Measurements from ENCODE around the gene SYNE1.

The SYNE1 gene

GRCh38 chr6:152309648-152310047 lies 327.5 kb downstream of the SYNE1 start:
- no peaks in the 10 kb centered on the region for H3K4me1 ChIP-seq (ENCODE audit: control insufficient read depth, insufficient read depth, low read length)
- peaks cover 3% of the 10 kb centered on the region for H3K36me3 ChIP-seq (ENCODE audit: control insufficient read depth, insufficient read depth, low read length)
- H3K27ac ChIP-seq (ENCODE audit: low read depth, low read length), result no peak overlapping the region
- H3K9ac ChIP-seq (ENCODE audit: low read length), result no peak overlapping the region
- H3K27me3 ChIP-seq (ENCODE audit: control insufficient read depth, insufficient read depth, low read length), result no peaks in the 10 kb centered on the region
- H3K4me3 ChIP-seq (ENCODE audit: low read length), result no peak overlapping the region

GRCh38 chr6:152309006-152309405 lies 328.2 kb downstream of the SYNE1 start:
- Histone ChIP-seq H3K27me3 (ENCODE audit: control insufficient read depth, insufficient read depth, low read length) (no peaks in the 10 kb centered on the region), H3K27ac (ENCODE audit: low read depth, low read length) (no peak overlapping the region), H3K36me3 (ENCODE audit: control insufficient read depth, insufficient read depth, low read length) (peaks cover 3% of the 10 kb centered on the region), H3K9ac (ENCODE audit: low read length) (no peak overlapping the region), H3K4me3 (ENCODE audit: low read length) (no peak overlapping the region), H3K4me1 (ENCODE audit: control insufficient read depth, insufficient read depth, low read length) (no peaks in the 10 kb centered on the region)

- Histone ChIP-seq H3K27me3 (ENCODE audit: control insufficient read depth, insufficient read depth, low read length) (no peaks in the 10 kb centered on the region), H3K9ac (ENCODE audit: low read length) (no peak overlapping the region), H3K36me3 (ENCODE audit: control insufficient read depth, insufficient read depth, low read length) (peaks cover 3% of the 10 kb centered on the region), H3K4me3 (ENCODE audit: low read length) (no peak overlapping the region), H3K27ac (ENCODE audit: low read depth, low read length) (no peak overlapping the region), H3K4me1 (ENCODE audit: control insufficient read depth, insufficient read depth, low read length) (no peaks in the 10 kb centered on the region)
Observed at GRCh38 chr6:152308306-152308705, 328.9 kb downstream of the SYNE1 start.

- no peak overlapping the region for H3K4me3 ChIP-seq (ENCODE audit: low read length)
- no peaks in the 10 kb centered on the region for H3K4me1 ChIP-seq (ENCODE audit: control insufficient read depth, insufficient read depth, low read length)
- peaks cover 3% of the 10 kb centered on the region for H3K36me3 ChIP-seq (ENCODE audit: control insufficient read depth, insufficient read depth, low read length)
- H3K9ac ChIP-seq (ENCODE audit: low read length), result no peak overlapping the region
- no peak overlapping the region for H3K27ac ChIP-seq (ENCODE audit: low read depth, low read length)
- no peaks in the 10 kb centered on the region for H3K27me3 ChIP-seq (ENCODE audit: control insufficient read depth, insufficient read depth, low read length)
Observed at GRCh38 chr6:152305672-152306071, 331.5 kb downstream of the SYNE1 start.

GRCh38 chr6:152301765-152302568 lies 335.2 kb downstream of the SYNE1 start:
- H3K4me1 ChIP-seq (ENCODE audit: control insufficient read depth, insufficient read depth, low read length), result no peaks in the 10 kb centered on the region
- peak overlapping the region; percentile 67 for H3K27ac ChIP-seq (ENCODE audit: low read depth, low read length)
- no peaks in the 10 kb centered on the region for H3K36me3 ChIP-seq (ENCODE audit: control insufficient read depth, insufficient read depth, low read length)
- H3K4me3 ChIP-seq (ENCODE audit: low read length), result peak overlapping the region; percentile 66
- no peaks in the 10 kb centered on the region for H3K27me3 ChIP-seq (ENCODE audit: control insufficient read depth, insufficient read depth, low read length)
- peak overlapping the region; percentile 16 for H3K9ac ChIP-seq (ENCODE audit: low read length)

- no peaks in the 10 kb centered on the region for H3K27me3 ChIP-seq (ENCODE audit: control insufficient read depth, insufficient read depth, low read length)
- peak overlapping the region; percentile 66 for H3K4me3 ChIP-seq (ENCODE audit: low read length)
- no peaks in the 10 kb centered on the region for H3K4me1 ChIP-seq (ENCODE audit: control insufficient read depth, insufficient read depth, low read length)
- peak overlapping the region; percentile 16 for H3K9ac ChIP-seq (ENCODE audit: low read length)
- H3K27ac ChIP-seq (ENCODE audit: low read depth, low read length), result peak overlapping the region; percentile 67
- H3K36me3 ChIP-seq (ENCODE audit: control insufficient read depth, insufficient read depth, low read length), result no peaks in the 10 kb centered on the region
Observed at GRCh38 chr6:152301021-152301764, 336.0 kb downstream of the SYNE1 start.

GRCh38 chr6:152300517-152300916 lies 336.6 kb downstream of the SYNE1 start:
- H3K36me3 ChIP-seq (ENCODE audit: control insufficient read depth, insufficient read depth, low read length), result no peaks in the 10 kb centered on the region
- no peaks in the 10 kb centered on the region for H3K27me3 ChIP-seq (ENCODE audit: control insufficient read depth, insufficient read depth, low read length)
- peak overlapping the region; percentile 13 for H3K4me3 ChIP-seq (ENCODE audit: low read length)
- no peaks in the 10 kb centered on the region for H3K4me1 ChIP-seq (ENCODE audit: control insufficient read depth, insufficient read depth, low read length)
- H3K9ac ChIP-seq (ENCODE audit: low read length), result no peak overlapping the region
- no peak overlapping the region for H3K27ac ChIP-seq (ENCODE audit: low read depth, low read length)

- no peaks in the 10 kb centered on the region for H3K4me1 ChIP-seq (ENCODE audit: control insufficient read depth, insufficient read depth, low read length)
- H3K4me3 ChIP-seq (ENCODE audit: low read length), result no peak overlapping the region
- no peaks in the 10 kb centered on the region for H3K27me3 ChIP-seq (ENCODE audit: control insufficient read depth, insufficient read depth, low read length)
- no peaks in the 10 kb centered on the region for H3K36me3 ChIP-seq (ENCODE audit: control insufficient read depth, insufficient read depth, low read length)
- no peak overlapping the region for H3K27ac ChIP-seq (ENCODE audit: low read depth, low read length)
- H3K9ac ChIP-seq (ENCODE audit: low read length), result no peak overlapping the region
Observed at GRCh38 chr6:152298848-152299735, 338.1 kb downstream of the SYNE1 start.

- Histone ChIP-seq H3K27ac (ENCODE audit: low read depth, low read length) (no peak overlapping the region), H3K36me3 (ENCODE audit: control insufficient read depth, insufficient read depth, low read length) (peaks cover 3% of the 10 kb centered on the region), H3K4me3 (ENCODE audit: low read length) (no peak overlapping the region), H3K27me3 (ENCODE audit: control insufficient read depth, insufficient read depth, low read length) (no peaks in the 10 kb centered on the region), H3K4me1 (ENCODE audit: control insufficient read depth, insufficient read depth, low read length) (no peaks in the 10 kb centered on the region), H3K9ac (ENCODE audit: low read length) (no peak overlapping the region)
Observed at GRCh38 chr6:152298055-152298647, 339.0 kb downstream of the SYNE1 start.

GRCh38 chr6:152296648-152297376 lies 340.4 kb downstream of the SYNE1 start:
- no peak overlapping the region for H3K27ac ChIP-seq (ENCODE audit: low read depth, low read length)
- no peaks in the 10 kb centered on the region for H3K4me1 ChIP-seq (ENCODE audit: control insufficient read depth, insufficient read depth, low read length)
- peaks cover 7% of the 10 kb centered on the region for H3K36me3 ChIP-seq (ENCODE audit: control insufficient read depth, insufficient read depth, low read length)
- H3K9ac ChIP-seq (ENCODE audit: low read length), result no peak overlapping the region
- no peaks in the 10 kb centered on the region for H3K27me3 ChIP-seq (ENCODE audit: control insufficient read depth, insufficient read depth, low read length)
- H3K4me3 ChIP-seq (ENCODE audit: low read length), result no peak overlapping the region

- H3K4me1 ChIP-seq (ENCODE audit: control insufficient read depth, insufficient read depth, low read length), result no peaks in the 10 kb centered on the region
- no peak overlapping the region for H3K4me3 ChIP-seq (ENCODE audit: low read length)
- no peak overlapping the region for H3K9ac ChIP-seq (ENCODE audit: low read length)
- no peaks in the 10 kb centered on the region for H3K27me3 ChIP-seq (ENCODE audit: control insufficient read depth, insufficient read depth, low read length)
- H3K27ac ChIP-seq (ENCODE audit: low read depth, low read length), result no peak overlapping the region
- H3K36me3 ChIP-seq (ENCODE audit: control insufficient read depth, insufficient read depth, low read length), result peaks cover 12% of the 10 kb centered on the region
Observed at GRCh38 chr6:152295920-152296319, 341.2 kb downstream of the SYNE1 start.
